Stimulated activated CD4-positive, alpha-beta T cell treated with anti-CD3 and anti-CD28 coated beads, Interleukin-2, amount 100 ng/mL, for 48 hours (primary cell): Measurements from ENCODE around the gene ESPNL.

ENCODE experiments used
- DNase-seq, 2 donors: peaks; one replicate each; pipeline ENCODE4 v3.0.0-alpha.2; 2020

Gene ESPNL

DNA sequence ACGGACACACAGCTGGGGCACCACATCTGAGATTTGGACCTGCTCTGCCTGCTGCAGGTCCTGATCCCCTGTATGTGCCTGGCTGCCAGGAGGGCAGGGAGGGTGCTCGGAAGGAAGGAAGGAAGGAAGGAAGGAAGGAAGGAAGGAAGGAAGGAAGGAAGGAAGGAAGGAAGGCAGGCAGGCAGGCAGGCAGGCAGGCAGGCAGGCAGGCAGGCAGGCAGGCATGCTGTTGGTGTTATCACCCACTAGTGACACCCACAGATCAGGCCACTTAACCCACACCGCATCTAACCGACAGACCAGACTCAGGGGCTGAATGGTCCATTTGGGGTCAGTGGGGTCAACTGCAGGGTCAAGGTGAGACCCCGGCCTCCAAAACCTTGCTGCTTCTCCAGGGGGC, 44.1 kb downstream of the ESPNL start:
- DNase-seq, result no peak

GRCh38 chr2:238145046-238145445, 44.9 kb downstream of the ESPNL start:
- no peak for DNase-seq

DNA sequence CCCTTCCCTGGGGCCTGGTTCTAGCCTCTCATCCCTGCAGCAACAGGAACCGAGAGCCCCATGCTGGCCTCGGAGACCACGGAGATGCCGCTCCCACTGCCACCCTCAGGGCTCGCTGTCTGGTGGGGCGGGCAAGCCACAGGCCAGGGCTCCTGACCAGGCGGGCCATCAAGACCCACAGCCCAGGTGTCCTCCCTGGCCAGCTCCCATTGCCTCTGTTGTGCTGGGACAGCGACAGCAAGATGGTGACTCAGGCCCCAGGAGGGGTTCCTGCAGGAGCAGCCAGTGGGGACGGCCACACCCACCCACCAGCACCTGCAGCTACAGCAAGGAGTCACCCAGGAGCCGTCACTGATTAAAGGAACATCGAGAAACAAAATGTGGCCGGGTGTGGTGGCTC, 45.7 kb downstream of the ESPNL start:
- no peak for DNase-seq

GRCh38 chr2:238146884-238147544, 46.9 kb downstream of the ESPNL start:
- no peak for DNase-seq

DNA sequence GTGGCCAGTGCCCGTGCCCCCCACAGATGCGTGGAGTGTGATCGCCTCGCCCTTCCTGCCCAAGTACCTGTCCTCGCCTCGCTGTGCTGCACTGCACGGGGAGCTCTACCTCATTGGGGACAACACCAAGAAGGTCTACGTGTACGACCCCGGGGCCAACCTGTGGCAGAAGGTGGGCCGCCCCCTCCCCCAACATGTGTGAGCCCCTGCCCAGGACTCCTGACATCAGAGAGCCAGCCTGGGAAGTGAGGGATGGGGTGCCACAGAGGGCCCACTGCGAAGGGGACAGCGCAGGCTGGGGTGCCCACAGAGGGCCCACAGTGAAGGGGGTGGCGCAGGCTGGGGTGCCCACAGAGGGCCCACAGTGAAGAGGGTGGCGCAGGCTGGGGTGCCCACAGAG, 48.8 kb downstream of the ESPNL start:
- no peak for DNase-seq

DNA sequence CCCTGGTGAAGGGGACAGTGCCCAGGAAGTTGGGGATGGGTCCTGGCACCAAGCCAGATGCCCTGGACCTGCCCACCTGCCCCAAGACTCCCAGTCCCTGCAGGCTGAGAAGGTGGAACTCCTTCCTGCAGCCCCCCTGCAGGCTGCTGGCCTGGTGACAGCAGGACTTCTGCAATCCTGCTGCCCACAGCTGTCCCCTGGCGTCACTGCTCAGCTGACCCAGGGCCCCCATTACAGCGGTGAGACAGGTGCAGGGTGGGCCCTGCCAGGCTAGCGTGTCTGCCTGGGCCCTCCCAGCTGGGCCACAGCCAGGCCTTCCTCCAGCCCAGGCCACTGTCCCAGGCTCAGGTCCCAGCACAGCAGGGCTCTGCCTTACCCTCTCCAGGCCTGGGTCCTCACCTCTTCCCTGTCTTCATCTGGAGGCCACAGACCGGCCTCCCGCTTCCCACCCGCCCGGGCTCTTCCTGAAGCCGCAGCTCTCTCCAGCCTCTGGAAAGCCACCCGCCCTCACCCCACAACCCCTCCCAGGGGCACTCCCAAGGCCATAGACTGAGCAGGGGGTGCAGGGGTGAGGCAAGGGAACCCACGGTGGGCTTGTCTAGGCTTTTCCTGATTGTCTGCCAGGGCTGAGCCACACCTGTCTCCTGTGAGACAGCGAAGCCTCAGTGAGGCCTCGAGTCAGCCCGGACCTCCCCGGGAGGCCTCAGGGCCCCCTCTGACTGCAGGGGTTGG, 49.9 kb downstream of the ESPNL start:
- no peak for DNase-seq

- no peak for DNase-seq
Measured at GRCh38 chr2:238150686-238151085, 50.5 kb downstream of the ESPNL start.

- DNase-seq, result no peak
Measured at GRCh38 chr2:238151205-238151604, 51.1 kb downstream of the ESPNL start.

- DNase-seq, result no peak
Measured at GRCh38 chr2:238151628-238152235, 51.6 kb downstream of the ESPNL start.

GRCh38 chr2:238152771-238153688, 52.9 kb downstream of the ESPNL start:
- DNase-seq, result no peak

DNA sequence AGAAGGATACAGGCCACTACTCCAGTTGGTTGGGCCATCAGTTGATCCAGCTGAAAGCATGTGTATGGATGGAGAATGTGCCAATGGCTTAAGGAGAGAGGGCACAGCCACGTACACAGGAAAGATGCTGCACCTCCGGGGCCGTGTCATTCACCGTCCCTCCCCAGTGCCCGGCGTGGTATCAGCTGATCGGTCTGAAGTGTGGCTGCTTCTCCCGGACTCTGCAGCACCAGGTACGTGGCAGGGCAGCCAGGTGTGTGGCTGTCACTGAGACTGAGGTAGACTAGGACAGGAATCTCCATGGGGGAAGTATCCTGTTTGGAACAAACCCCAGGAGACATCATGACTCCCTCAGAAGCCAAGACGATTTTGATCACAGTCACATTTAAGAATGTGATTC, 54.4 kb downstream of the ESPNL start:
- DNase-seq, result no peak

DNA sequence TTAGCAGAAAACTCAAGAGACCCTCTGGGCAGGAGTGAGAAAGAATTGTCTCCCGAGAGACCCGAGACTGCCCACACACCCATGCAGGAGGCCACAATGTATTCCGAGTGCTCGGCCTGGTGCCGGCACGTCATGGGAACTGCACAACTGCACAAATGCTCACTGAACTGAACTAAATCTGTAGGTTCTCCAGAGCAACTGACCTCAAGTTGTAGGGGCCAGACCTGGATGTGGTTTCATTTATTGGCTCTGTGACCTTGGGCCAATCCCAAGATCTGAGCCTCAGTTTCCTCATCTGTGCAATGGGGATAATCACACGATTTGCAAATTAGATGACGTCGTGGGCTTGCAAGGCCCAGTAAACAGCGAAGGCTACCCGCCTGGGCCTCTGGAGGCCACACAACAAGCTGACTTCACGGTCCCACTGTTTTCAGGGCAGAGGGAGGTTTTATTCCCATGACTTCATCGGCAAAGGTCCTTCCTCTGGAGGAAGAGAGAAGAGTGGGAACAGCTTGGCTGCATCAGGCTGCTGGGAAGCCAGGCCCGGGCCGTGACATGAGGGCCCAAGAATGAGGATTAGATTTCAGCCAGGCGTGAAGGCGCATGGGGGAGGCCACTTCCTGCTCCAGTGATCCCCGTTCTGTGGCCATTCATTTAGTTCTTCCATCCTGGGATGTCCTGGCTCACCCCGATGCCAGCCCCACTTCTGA, 55.1 kb downstream of the ESPNL start:
- no peak for DNase-seq

GRCh38 chr2:238155761-238156694, 55.9 kb downstream of the ESPNL start:
- no peak for DNase-seq

- no peak for DNase-seq
Measured at GRCh38 chr2:238157506-238158017, 57.4 kb downstream of the ESPNL start.

- DNase-seq, result no peak
Measured at GRCh38 chr2:238158018-238158508, 57.9 kb downstream of the ESPNL start.

DNA sequence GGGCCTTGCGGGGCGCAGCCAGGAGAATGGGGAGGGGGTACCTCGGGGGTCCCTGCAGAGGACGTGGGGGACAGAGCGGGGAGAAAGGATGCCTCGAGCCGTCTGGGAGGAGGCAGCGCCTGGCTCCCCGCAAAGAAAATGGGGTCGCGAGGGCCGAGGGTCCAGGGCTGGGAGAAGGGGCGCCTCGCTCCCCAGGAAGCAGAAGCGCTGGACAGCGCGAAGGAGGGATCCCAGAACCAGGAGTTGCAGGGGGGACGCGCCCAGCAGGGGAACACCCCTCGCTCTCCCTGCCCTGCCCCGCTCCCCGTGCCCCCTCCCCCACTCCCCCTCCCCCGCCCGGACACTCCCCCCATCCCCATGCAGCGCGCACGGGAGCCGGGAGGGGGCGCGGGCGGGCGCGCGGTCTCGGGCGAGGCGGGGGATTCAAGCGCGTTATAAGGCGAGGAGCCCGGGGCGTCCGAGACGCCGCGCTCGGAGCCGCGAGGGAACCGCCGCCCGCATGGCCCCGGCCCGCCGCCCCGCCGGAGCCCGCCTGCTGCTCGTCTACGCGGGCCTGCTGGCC, 58.5 kb downstream of the ESPNL start, which contains the start of gene ERFE:
Gene ERFE (plus strand): TSS at position 462 of the 562 bp plus-strand sequence. CDS start 38 bp downstream, at position 500.
- DNase-seq, result peak; percentile 46 to 64

GRCh38 chr2:238159071-238159539, 59.0 kb downstream of the ESPNL start:
- no peak for DNase-seq

- no peak for DNase-seq
Measured at GRCh38 chr2:238159661-238160205, 59.6 kb downstream of the ESPNL start.

GRCh38 chr2:238160206-238161129, 60.3 kb downstream of the ESPNL start:
- DNase-seq, result no peak
